ENCODE measurements around the gene CTAGE15.
"Not testable (repeated sequence)": the region's sequence is repeated elsewhere in the genome, so short reads cannot be mapped to it uniquely, and the experiment has no call there.

- TF ChIP-seq CTCF, POLR2AphosphoS5, POLR2A (IDR thresholded peaks at IDR 0.05): not testable (repeated sequence)
Observed at GRCh38 chr7:143566001-143566400, 5.6 kb upstream of the CTAGE15 start.
